BLaER1 (cell line): ENCODE results near the gene PLEKHH3.
"Not testable (repeated sequence)": the region's sequence is repeated elsewhere in the genome, so short reads cannot be mapped to it uniquely, and the experiment has no call there.

Experiments used
- H3K27ac ChIP-seq: shearing (Covaris generic); formaldehyde crosslinking; 2 replicates; pipeline ENCODE4 v1.8.1; 2022
- H3K27me3 ChIP-seq: shearing (Covaris generic); formaldehyde crosslinking; 2 replicates; pipeline ENCODE4 v1.8.1; 2022
- H3K36me3 ChIP-seq: shearing (Covaris generic); formaldehyde crosslinking; 2 replicates; pipeline ENCODE4 v1.8.1; 2022
- H3K4me1 ChIP-seq: shearing (Covaris generic); formaldehyde crosslinking; 2 replicates; pipeline ENCODE4 v1.8.1; 2022
- H3K4me2 ChIP-seq: shearing (Covaris generic); formaldehyde crosslinking; 2 replicates; pipeline ENCODE4 v1.8.1; 2022
- H3K4me3 ChIP-seq: shearing (Covaris generic); formaldehyde crosslinking; 2 replicates; pipeline ENCODE4 v1.8.1; 2022
- H3K9ac ChIP-seq: shearing (Covaris generic); formaldehyde crosslinking; 2 replicates; pipeline ENCODE4 v1.8.1; 2022
- H3K9me3 ChIP-seq: shearing (Covaris generic); formaldehyde crosslinking; 2 replicates; pipeline ENCODE4 v1.8.1; 2022
- H4K20me1 ChIP-seq: shearing (Covaris generic); formaldehyde crosslinking; 2 replicates; pipeline ENCODE4 v1.8.1; 2022
- Cebpa-rat ChIP-seq: shearing (Covaris generic); IDR thresholded peaks from 2 replicates; pipeline ENCODE4 v1.8.1; 2022

The PLEKHH3 gene

GRCh38 chr17:42642336-42642735, 34.5 kb downstream of the PLEKHH3 start:
- Histone ChIP-seq H3K4me2 (peak overlapping the region; percentile 69), H3K9me3 (no peaks in the 10 kb centered on the region), H3K4me3 (no peak overlapping the region), H3K4me1 (peaks cover 39% of the 10 kb centered on the region), H4K20me1 (no peaks in the 10 kb centered on the region), H3K27me3 (no peaks in the 10 kb centered on the region), H3K27ac (no peak overlapping the region), H3K36me3 (no peaks in the 10 kb centered on the region), H3K9ac (0 out of 2 replicates have a peak overlapping the region, but pooled peaks have one; percentile 43)
- TF ChIP-seq Cebpa-rat: no peak

GRCh38 chr17:42640121-42640520, 36.7 kb downstream of the PLEKHH3 start:
- Histone ChIP-seq H3K9me3 (no peaks in the 10 kb centered on the region), H3K27me3 (no peaks in the 10 kb centered on the region), H3K4me1 (peaks cover 24% of the 10 kb centered on the region), H3K27ac (no peak overlapping the region), H3K9ac (no peak overlapping the region), H4K20me1 (no peaks in the 10 kb centered on the region), H3K4me3 (no peak overlapping the region), H3K4me2 (no peak overlapping the region), H3K36me3 (no peaks in the 10 kb centered on the region)
- no peak for TF ChIP-seq Cebpa-rat

- no peak for TF ChIP-seq Cebpa-rat
- H3K27ac ChIP-seq: no peak overlapping the region
- no peaks in the 10 kb centered on the region for H3K9me3 ChIP-seq
- peaks cover 24% of the 10 kb centered on the region for H3K4me1 ChIP-seq
- H3K36me3 ChIP-seq: no peaks in the 10 kb centered on the region
- no peak overlapping the region for H3K9ac ChIP-seq
- no peaks in the 10 kb centered on the region for H4K20me1 ChIP-seq
- no peak overlapping the region for H3K4me2 ChIP-seq
- H3K27me3 ChIP-seq: no peaks in the 10 kb centered on the region
- H3K4me3 ChIP-seq: no peak overlapping the region
These were observed 37.2 kb downstream of the PLEKHH3 start for GRCh38 chr17:42639525-42640113.

- Histone ChIP-seq H3K9ac (no peak overlapping the region), H3K9me3 (no peaks in the 10 kb centered on the region), H3K27ac (no peak overlapping the region), H3K4me1 (no peaks in the 10 kb centered on the region), H3K27me3 (no peaks in the 10 kb centered on the region), H4K20me1 (no peaks in the 10 kb centered on the region), H3K36me3 (no peaks in the 10 kb centered on the region), H3K4me2 (no peak overlapping the region), H3K4me3 (no peak overlapping the region)
- no peak for TF ChIP-seq Cebpa-rat
These were observed 43.8 kb downstream of the PLEKHH3 start for GRCh38 chr17:42632949-42633444.

GRCh38 chr17:42629411-42630009, 47.3 kb downstream of the PLEKHH3 start:
- H3K4me2 ChIP-seq: no peak overlapping the region
- no peak overlapping the region for H3K9ac ChIP-seq
- no peak overlapping the region for H3K4me3 ChIP-seq
- no peaks in the 10 kb centered on the region for H3K36me3 ChIP-seq
- no peaks in the 10 kb centered on the region for H3K27me3 ChIP-seq
- no peak overlapping the region for H3K27ac ChIP-seq
- no peaks in the 10 kb centered on the region for H4K20me1 ChIP-seq
- no peaks in the 10 kb centered on the region for H3K4me1 ChIP-seq
- TF ChIP-seq Cebpa-rat: no peak
- H3K9me3 ChIP-seq: no peaks in the 10 kb centered on the region

- not testable (repeated sequence) for H3K27ac ChIP-seq, H3K27me3 ChIP-seq, H3K36me3 ChIP-seq, H3K4me1 ChIP-seq, H3K9me3 ChIP-seq, H4K20me1 ChIP-seq, H3K4me3 ChIP-seq, H3K9ac ChIP-seq, H3K4me2 ChIP-seq
These were observed 49.6 kb downstream of the PLEKHH3 start for GRCh38 chr17:42627032-42627764.

- Histone ChIP-seq H3K36me3 (no peaks in the 10 kb centered on the region), H3K4me2 (no peak overlapping the region), H3K27ac (no peak overlapping the region), H3K4me3 (no peak overlapping the region), H3K27me3 (no peaks in the 10 kb centered on the region), H4K20me1 (no peaks in the 10 kb centered on the region), H3K4me1 (peaks cover 21% of the 10 kb centered on the region), H3K9me3 (no peaks in the 10 kb centered on the region), H3K9ac (no peak overlapping the region)
- no peak for TF ChIP-seq Cebpa-rat
These were observed 52.8 kb downstream of the PLEKHH3 start for GRCh38 chr17:42623732-42624596.

GRCh38 chr17:42623271-42623670, 53.5 kb downstream of the PLEKHH3 start:
- no peak for TF ChIP-seq Cebpa-rat
- H3K4me1 ChIP-seq: peaks cover 28% of the 10 kb centered on the region
- no peaks in the 10 kb centered on the region for H3K9me3 ChIP-seq
- H3K27me3 ChIP-seq: no peaks in the 10 kb centered on the region
- no peak overlapping the region for H3K4me2 ChIP-seq
- no peak overlapping the region for H3K4me3 ChIP-seq
- no peaks in the 10 kb centered on the region for H3K36me3 ChIP-seq
- no peaks in the 10 kb centered on the region for H4K20me1 ChIP-seq
- no peak overlapping the region for H3K27ac ChIP-seq
- no peak overlapping the region for H3K9ac ChIP-seq

- not testable (repeated sequence) for H3K4me2 ChIP-seq, H3K27ac ChIP-seq, H4K20me1 ChIP-seq, H3K4me3 ChIP-seq, H3K9me3 ChIP-seq, H3K27me3 ChIP-seq, H3K36me3 ChIP-seq, H3K9ac ChIP-seq
- peaks cover 41% of the 10 kb centered on the region for H3K4me1 ChIP-seq
These were observed 54.8 kb downstream of the PLEKHH3 start for GRCh38 chr17:42621987-42622386.
